K562 (cell line): Measurements from ENCODE around the gene WFDC1. TPM values are rescaled to one million over a fixed set of nuclear protein-coding genes. Genes with fewer than 3 reads are reported as not detected.

Source experiments
- CBFA2T2 ChIP-seq: fragments of 450-650 bp; conservative IDR thresholded peaks from 2 replicates; pipeline ENCODE4 v1.6.1; 2017; ENCODE audit warnings: mild to moderate bottlenecking
- CREM ChIP-seq: IDR thresholded peaks from 2 replicates; pipeline ENCODE4 v1.6.1; 2014; ENCODE audit warnings: antibody characterized with exemption, low read depth
- MAZ ChIP-seq, 2 experiments: fragments of 450-650 bp in 1 of 2; sonication (generic) in 1 of 2; formaldehyde crosslinking; IDR thresholded peaks in 1 of 2; conservative IDR thresholded peaks in 1 of 2; 2 replicates each; pipeline versions ENCODE4 v1.4.0 to v1.5.0; 2020; ENCODE audit warnings: mild to moderate bottlenecking in 1 of 2, missing genetic modification reagents in 1 of 2
- MBD2 ChIP-seq: sonication (generic); IDR thresholded peaks from 2 replicates; pipeline ENCODE4 v1.6.1; 2016; ENCODE audit warnings: low read depth, borderline replicate concordance
- PRPF4 ChIP-seq: fragments of 200-400 bp; formaldehyde crosslinking; IDR thresholded peaks from one replicate; pipeline ENCODE4 v1.6.1; 2017; ENCODE audit warnings: low read length, low read depth, mild to moderate bottlenecking; ENCODE audit not compliant: insufficient read depth, poor library complexity, severe bottlenecking
- RBM25 ChIP-seq: fragments of 200-400 bp; formaldehyde crosslinking; IDR thresholded peaks from 2 replicates; pipeline ENCODE4 v1.6.1; 2018; ENCODE audit warnings: low read length, low read depth, moderate library complexity; ENCODE audit not compliant: severe bottlenecking
- RNF2 ChIP-seq: sonication (generic); IDR thresholded peaks from 2 replicates; pipeline ENCODE4 v1.6.1; 2016
- XRCC3 ChIP-seq: fragments of 450-650 bp; IDR thresholded peaks from 2 replicates; pipeline ENCODE4 v1.6.1; 2017; ENCODE audit warnings: mild to moderate bottlenecking, moderate library complexity
- ZNF586 ChIP-seq: fragments of 450-650 bp; formaldehyde crosslinking; conservative IDR thresholded peaks from 2 replicates; pipeline ENCODE4 v1.4.0; 2020; ENCODE audit warnings: mild to moderate bottlenecking, moderate library complexity
- polyA plus RNA-seq, 8 experiments: library from polyadenylated mRNA; depleted of rRNA in 4 of 8; stranded (reverse) in 5 of 8; unstranded in 3 of 8; fragments of >200 nt; fragmentation: Nextera tagmentation in 2 of 8; fragmentation: Illumina TruSeq in 1 of 8; extraction: Ambion mirVana in 2 of 8; extraction: Trizol in 1 of 8; gene quantifications; 2 replicates each; pipeline versions ENCODE4 v1.2.1 to v1.2.3, GENCODE V29; 2011 to 2014; ENCODE audit warnings: inconsistent platforms in 1 of 8, missing spikeins in 1 of 8
- total RNA-seq, 7 experiments: library from RNA; depleted of rRNA in 6 of 7; stranded (reverse); fragments of >200 nt in 6 of 7; fragmentation: Illumina TruSeq in 2 of 7; extraction: Trizol in 2 of 7; gene quantifications; 2 replicates each; pipeline versions ENCODE4 v1.2.1 to v1.2.3, GENCODE V29; 2011 to 2021; ENCODE audit warnings: low replicate concordance in 1 of 7
- TF ChIP-seq, protein P1 (sequence below): sonication (generic); formaldehyde crosslinking; IDR thresholded peaks from 2 replicates; pipeline ENCODE4 v1.9.0; 2022; ENCODE audit warnings: mild to moderate bottlenecking, missing genetic modification reagents
- TF ChIP-seq, protein P2 (sequence below): fragments of 450-650 bp; conservative IDR thresholded peaks from 2 replicates; pipeline ENCODE4 v1.6.1; 2016; ENCODE audit warnings: missing genetic modification characterization, low read depth, mild to moderate bottlenecking, control low read depth, missing compliant biosample characterization
- TF ChIP-seq, protein P3 (sequence below): fragments of 450-650 bp; IDR thresholded peaks from 2 replicates; pipeline ENCODE4 v1.6.1; 2014; ENCODE audit warnings: low read depth, mild to moderate bottlenecking, moderate library complexity, borderline replicate concordance
- TF ChIP-seq, protein P4 (sequence below): sonication (generic); formaldehyde crosslinking; IDR thresholded peaks from 2 replicates; pipeline ENCODE4 v1.8.0; 2023; ENCODE audit warnings: mild to moderate bottlenecking, missing genetic modification reagents
- TF ChIP-seq, protein P5 (sequence below), 2 experiments: fragments of 450-650 bp; IDR thresholded peaks; 2 replicates each; pipeline ENCODE4 v1.6.1; 2018; ENCODE audit warnings: mild to moderate bottlenecking in 2 of 2, low read depth in 1 of 2; ENCODE audit not compliant: partially characterized antibody in 2 of 2

WFDC1 gene
- total and polyA plus RNA-seq, 9 of the 15 experiments (the other 6 are each of a cell fraction or from before 2014, with no cell fraction given), result not detected

DNA sequence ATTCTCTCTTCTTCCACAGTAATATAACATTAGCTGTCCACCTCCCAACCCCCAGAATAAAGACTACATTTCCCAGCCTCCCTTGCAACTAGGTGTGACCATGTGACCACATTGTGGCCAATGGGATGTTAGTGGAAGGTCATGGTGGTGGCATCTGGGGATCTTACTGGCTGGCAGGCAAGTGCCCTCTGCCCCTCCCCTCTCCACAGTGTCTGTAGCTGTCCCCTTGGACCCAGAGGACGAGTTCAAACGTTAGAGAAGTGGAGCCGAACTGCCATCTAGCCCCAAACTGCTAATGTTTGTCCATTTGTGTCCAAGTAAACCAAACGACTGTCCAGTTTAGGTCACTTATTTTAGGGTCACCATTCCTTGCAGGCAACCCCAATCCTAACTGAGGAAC is 28.2 kb upstream of the WFDC1 start (continued):
- TF ChIP-seq, protein P1, sequence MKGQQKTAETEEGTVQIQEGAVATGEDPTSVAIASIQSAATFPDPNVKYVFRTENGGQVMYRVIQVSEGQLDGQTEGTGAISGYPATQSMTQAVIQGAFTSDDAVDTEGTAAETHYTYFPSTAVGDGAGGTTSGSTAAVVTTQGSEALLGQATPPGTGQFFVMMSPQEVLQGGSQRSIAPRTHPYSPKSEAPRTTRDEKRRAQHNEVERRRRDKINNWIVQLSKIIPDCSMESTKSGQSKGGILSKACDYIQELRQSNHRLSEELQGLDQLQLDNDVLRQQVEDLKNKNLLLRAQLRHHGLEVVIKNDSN (CRISPR knock-in tag), result peak; percentile 98
- TF ChIP-seq PRPF4 (no peak), MAZ (CRISPR knock-in tag; conservative IDR thresholded peaks at IDR 0.05 in 1 of 2, IDR thresholded peaks at IDR 0.05 in 1 of 2) (0 out of 4 replicates have a peak, but pooled peaks of 1 of the 2 experiments have one; percentile 33), MBD2 (peak; percentile 93), CREM (peak; percentile 80), ZNF586 (CRISPR knock-in tag) (no peak), RBM25 (peak; percentile 86), RNF2 (no peak), CBFA2T2 (peak; percentile 78), XRCC3 (no peak)
- TF ChIP-seq, protein P2, sequence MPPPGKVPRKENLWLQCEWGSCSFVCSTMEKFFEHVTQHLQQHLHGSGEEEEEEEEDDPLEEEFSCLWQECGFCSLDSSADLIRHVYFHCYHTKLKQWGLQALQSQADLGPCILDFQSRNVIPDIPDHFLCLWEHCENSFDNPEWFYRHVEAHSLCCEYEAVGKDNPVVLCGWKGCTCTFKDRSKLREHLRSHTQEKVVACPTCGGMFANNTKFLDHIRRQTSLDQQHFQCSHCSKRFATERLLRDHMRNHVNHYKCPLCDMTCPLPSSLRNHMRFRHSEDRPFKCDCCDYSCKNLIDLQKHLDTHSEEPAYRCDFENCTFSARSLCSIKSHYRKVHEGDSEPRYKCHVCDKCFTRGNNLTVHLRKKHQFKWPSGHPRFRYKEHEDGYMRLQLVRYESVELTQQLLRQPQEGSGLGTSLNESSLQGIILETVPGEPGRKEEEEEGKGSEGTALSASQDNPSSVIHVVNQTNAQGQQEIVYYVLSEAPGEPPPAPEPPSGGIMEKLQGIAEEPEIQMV (tag), result no peak
- TF ChIP-seq, protein P3, sequence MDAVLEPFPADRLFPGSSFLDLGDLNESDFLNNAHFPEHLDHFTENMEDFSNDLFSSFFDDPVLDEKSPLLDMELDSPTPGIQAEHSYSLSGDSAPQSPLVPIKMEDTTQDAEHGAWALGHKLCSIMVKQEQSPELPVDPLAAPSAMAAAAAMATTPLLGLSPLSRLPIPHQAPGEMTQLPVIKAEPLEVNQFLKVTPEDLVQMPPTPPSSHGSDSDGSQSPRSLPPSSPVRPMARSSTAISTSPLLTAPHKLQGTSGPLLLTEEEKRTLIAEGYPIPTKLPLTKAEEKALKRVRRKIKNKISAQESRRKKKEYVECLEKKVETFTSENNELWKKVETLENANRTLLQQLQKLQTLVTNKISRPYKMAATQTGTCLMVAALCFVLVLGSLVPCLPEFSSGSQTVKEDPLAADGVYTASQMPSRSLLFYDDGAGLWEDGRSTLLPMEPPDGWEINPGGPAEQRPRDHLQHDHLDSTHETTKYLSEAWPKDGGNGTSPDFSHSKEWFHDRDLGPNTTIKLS, result peak; percentile 60; the same call in 1 of the 2 replicates
- TF ChIP-seq, protein P4, sequence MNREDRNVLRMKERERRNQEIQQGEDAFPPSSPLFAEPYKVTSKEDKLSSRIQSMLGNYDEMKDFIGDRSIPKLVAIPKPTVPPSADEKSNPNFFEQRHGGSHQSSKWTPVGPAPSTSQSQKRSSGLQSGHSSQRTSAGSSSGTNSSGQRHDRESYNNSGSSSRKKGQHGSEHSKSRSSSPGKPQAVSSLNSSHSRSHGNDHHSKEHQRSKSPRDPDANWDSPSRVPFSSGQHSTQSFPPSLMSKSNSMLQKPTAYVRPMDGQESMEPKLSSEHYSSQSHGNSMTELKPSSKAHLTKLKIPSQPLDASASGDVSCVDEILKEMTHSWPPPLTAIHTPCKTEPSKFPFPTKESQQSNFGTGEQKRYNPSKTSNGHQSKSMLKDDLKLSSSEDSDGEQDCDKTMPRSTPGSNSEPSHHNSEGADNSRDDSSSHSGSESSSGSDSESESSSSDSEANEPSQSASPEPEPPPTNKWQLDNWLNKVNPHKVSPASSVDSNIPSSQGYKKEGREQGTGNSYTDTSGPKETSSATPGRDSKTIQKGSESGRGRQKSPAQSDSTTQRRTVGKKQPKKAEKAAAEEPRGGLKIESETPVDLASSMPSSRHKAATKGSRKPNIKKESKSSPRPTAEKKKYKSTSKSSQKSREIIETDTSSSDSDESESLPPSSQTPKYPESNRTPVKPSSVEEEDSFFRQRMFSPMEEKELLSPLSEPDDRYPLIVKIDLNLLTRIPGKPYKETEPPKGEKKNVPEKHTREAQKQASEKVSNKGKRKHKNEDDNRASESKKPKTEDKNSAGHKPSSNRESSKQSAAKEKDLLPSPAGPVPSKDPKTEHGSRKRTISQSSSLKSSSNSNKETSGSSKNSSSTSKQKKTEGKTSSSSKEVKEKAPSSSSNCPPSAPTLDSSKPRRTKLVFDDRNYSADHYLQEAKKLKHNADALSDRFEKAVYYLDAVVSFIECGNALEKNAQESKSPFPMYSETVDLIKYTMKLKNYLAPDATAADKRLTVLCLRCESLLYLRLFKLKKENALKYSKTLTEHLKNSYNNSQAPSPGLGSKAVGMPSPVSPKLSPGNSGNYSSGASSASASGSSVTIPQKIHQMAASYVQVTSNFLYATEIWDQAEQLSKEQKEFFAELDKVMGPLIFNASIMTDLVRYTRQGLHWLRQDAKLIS (CRISPR knock-in tag), result no peak
- TF ChIP-seq, protein P5, sequence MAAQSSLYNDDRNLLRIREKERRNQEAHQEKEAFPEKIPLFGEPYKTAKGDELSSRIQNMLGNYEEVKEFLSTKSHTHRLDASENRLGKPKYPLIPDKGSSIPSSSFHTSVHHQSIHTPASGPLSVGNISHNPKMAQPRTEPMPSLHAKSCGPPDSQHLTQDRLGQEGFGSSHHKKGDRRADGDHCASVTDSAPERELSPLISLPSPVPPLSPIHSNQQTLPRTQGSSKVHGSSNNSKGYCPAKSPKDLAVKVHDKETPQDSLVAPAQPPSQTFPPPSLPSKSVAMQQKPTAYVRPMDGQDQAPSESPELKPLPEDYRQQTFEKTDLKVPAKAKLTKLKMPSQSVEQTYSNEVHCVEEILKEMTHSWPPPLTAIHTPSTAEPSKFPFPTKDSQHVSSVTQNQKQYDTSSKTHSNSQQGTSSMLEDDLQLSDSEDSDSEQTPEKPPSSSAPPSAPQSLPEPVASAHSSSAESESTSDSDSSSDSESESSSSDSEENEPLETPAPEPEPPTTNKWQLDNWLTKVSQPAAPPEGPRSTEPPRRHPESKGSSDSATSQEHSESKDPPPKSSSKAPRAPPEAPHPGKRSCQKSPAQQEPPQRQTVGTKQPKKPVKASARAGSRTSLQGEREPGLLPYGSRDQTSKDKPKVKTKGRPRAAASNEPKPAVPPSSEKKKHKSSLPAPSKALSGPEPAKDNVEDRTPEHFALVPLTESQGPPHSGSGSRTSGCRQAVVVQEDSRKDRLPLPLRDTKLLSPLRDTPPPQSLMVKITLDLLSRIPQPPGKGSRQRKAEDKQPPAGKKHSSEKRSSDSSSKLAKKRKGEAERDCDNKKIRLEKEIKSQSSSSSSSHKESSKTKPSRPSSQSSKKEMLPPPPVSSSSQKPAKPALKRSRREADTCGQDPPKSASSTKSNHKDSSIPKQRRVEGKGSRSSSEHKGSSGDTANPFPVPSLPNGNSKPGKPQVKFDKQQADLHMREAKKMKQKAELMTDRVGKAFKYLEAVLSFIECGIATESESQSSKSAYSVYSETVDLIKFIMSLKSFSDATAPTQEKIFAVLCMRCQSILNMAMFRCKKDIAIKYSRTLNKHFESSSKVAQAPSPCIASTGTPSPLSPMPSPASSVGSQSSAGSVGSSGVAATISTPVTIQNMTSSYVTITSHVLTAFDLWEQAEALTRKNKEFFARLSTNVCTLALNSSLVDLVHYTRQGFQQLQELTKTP (IDR thresholded peaks at IDR 0.05; ENCODE audit: low read depth in 1 of 2, partially characterized antibody in 2 of 2), result peak in 1 of 2 experiments; percentile 84
